HepG2 (cell line): ENCODE measurements around the gene MAPK1. TPM values are rescaled to one million over a fixed set of nuclear protein-coding genes. Genes with fewer than 3 reads are reported as not detected.
A peak's percentile ranks its signal among the peaks of the same experiment; 100 is the strongest.

ENCODE experiments used
- CEBPB ChIP-seq: IDR thresholded peaks from 2 replicates; pipeline ENCODE4 v1.6.1; 2011; ENCODE audit warnings: low read depth, low read length, improper control_type of control experiment, borderline replicate concordance
- CREB3 ChIP-seq: sonication (generic); formaldehyde crosslinking; IDR thresholded peaks from 2 replicates; pipeline ENCODE4 v1.5.0; 2020; ENCODE audit warnings: missing genetic modification reagents
- CREBL2 ChIP-seq: sonication (generic); formaldehyde crosslinking; IDR thresholded peaks from 2 replicates; pipeline ENCODE4 v1.8.1; 2023; ENCODE audit warnings: missing genetic modification reagents, mild to moderate bottlenecking, borderline replicate concordance
- DBP ChIP-seq: sonication (generic); formaldehyde crosslinking; IDR thresholded peaks from 2 replicates; pipeline ENCODE4 v1.4.0; 2020; ENCODE audit warnings: missing genetic modification reagents; ENCODE audit errors: not compliant biosample characterization
- E2F2 ChIP-seq: sonication (generic); formaldehyde crosslinking; IDR thresholded peaks from 2 replicates; pipeline ENCODE4 v1.4.0; 2020; ENCODE audit warnings: missing genetic modification reagents, borderline replicate concordance
- GFI1 ChIP-seq: sonication (generic); formaldehyde crosslinking; IDR thresholded peaks from 2 replicates; pipeline ENCODE4 v1.5.0; 2020; ENCODE audit warnings: missing genetic modification reagents, mild to moderate bottlenecking, borderline replicate concordance
- HNRNPL ChIP-seq: fragments of 200-400 bp; formaldehyde crosslinking; IDR thresholded peaks from 2 replicates; pipeline ENCODE4 v1.6.1; 2017; ENCODE audit warnings: mild to moderate bottlenecking, low read depth, low read length
- IKZF1 ChIP-seq: fragments of 450-650 bp; IDR thresholded peaks from 2 replicates; pipeline ENCODE4 v1.7.1; 2016
- MED1 ChIP-seq: sonication (generic); formaldehyde crosslinking; IDR thresholded peaks from 2 replicates; pipeline ENCODE4 v1.4.0; 2020; ENCODE audit warnings: missing genetic modification reagents
- PATZ1 ChIP-seq: sonication (generic); formaldehyde crosslinking; IDR thresholded peaks from 2 replicates; pipeline ENCODE4 v1.4.0; 2020; ENCODE audit warnings: missing genetic modification reagents
- RNF219 ChIP-seq: sonication (generic); formaldehyde crosslinking; IDR thresholded peaks from 2 replicates; pipeline ENCODE4 v1.5.0; 2020; ENCODE audit warnings: mild to moderate bottlenecking, missing genetic modification reagents
- SMAD9 ChIP-seq: sonication (generic); formaldehyde crosslinking; IDR thresholded peaks from 2 replicates; pipeline ENCODE4 v1.5.1; 2020; ENCODE audit warnings: mild to moderate bottlenecking, missing genetic modification reagents
- THAP9 ChIP-seq: sonication (generic); formaldehyde crosslinking; IDR thresholded peaks from 2 replicates; pipeline ENCODE4; 2020; ENCODE audit warnings: missing genetic modification reagents, mild to moderate bottlenecking, borderline replicate concordance
- ZBTB8A ChIP-seq: sonication (generic); formaldehyde crosslinking; IDR thresholded peaks from 2 replicates; pipeline ENCODE4 v1.4.0; 2020; ENCODE audit warnings: mild to moderate bottlenecking, low read depth, missing genetic modification reagents, borderline replicate concordance
- ZFP36L2 ChIP-seq: sonication (generic); formaldehyde crosslinking; IDR thresholded peaks from 2 replicates; pipeline ENCODE4 v1.4.0; 2020; ENCODE audit warnings: missing genetic modification reagents
- ZNF292 ChIP-seq: sonication (generic); formaldehyde crosslinking; IDR thresholded peaks from 2 replicates; pipeline ENCODE4 v1.8.1; 2022; ENCODE audit warnings: mild to moderate bottlenecking, low read depth, missing genetic modification reagents, borderline replicate concordance
- ZNF891 ChIP-seq: sonication (generic); formaldehyde crosslinking; IDR thresholded peaks from 2 replicates; pipeline ENCODE4 v1.5.0; 2020; ENCODE audit warnings: mild to moderate bottlenecking, missing genetic modification reagents
- polyA plus RNA-seq, 8 experiments: library from polyadenylated mRNA; depleted of rRNA in 3 of 8; stranded (reverse) in 7 of 8; unstranded in 1 of 8; fragments of >200 nt; fragmentation: Illumina TruSeq in 4 of 8; extraction: Trizol in 4 of 8; gene quantifications; 2 replicates each; pipeline versions ENCODE4 v1.2.1 to v1.2.3, GENCODE V29; 2011 to 2016; ENCODE audit warnings: low read depth in 4 of 8, missing spikeins in 1 of 8, mixed read lengths in 1 of 8; ENCODE audit not compliant: insufficient read depth in 1 of 8
- total RNA-seq, 5 experiments: library from RNA; depleted of rRNA; stranded (reverse); fragments of >200 nt; fragmentation: Illumina TruSeq; extraction: Trizol; gene quantifications; 2 replicates each; pipeline ENCODE4 v1.2.3, GENCODE V29; 2016; ENCODE audit warnings: low read depth in 1 of 5

The MAPK1 gene
- total and polyA plus RNA-seq, 2 of the 13 experiments (the other 11 are each of a cell fraction or from before 2014, with no cell fraction given): 107 to 114 TPM

- TF ChIP-seq CEBPB (no peak), E2F2 (CRISPR knock-in tag) (peak; percentile 87; the same call in 1 of the 2 replicates), HNRNPL (no peak), ZFP36L2 (CRISPR knock-in tag) (no peak), PATZ1 (CRISPR knock-in tag) (peak; percentile 95), SMAD9 (CRISPR knock-in tag) (0 out of 2 replicates have a peak, but pooled peaks have one; percentile 83), CREB3 (CRISPR knock-in tag) (no peak), RNF219 (CRISPR knock-in tag) (peak; percentile 44; the same call in 1 of the 2 replicates), ZNF891 (no peak), ZBTB8A (CRISPR knock-in tag) (no peak), MED1 (peak; percentile 62; the same call in 1 of the 2 replicates), IKZF1 (no peak), CREBL2 (CRISPR knock-in tag) (0 out of 2 replicates have a peak, but pooled peaks have one; percentile 22), THAP9 (CRISPR knock-in tag) (peak; percentile 49; the same call in 1 of the 2 replicates), DBP (CRISPR knock-in tag) (no peak), ZNF292 (CRISPR knock-in tag) (no peak), GFI1 (CRISPR knock-in tag) (peak; percentile 74; the same call in 1 of the 2 replicates)
Observed at GRCh38 chr22:21867528-21868266, at the start of gene MAPK1 (continued).
